HG02678 (cell line): Measurements from ENCODE around the gene NTNG1.
"Not testable (repeated sequence)": the region's sequence is repeated elsewhere in the genome, so short reads cannot be mapped to it uniquely, and the experiment has no call there.

Source experiments
- ATAC-seq: cut with Tn5 transposase; IDR thresholded peaks from one replicate; pipeline ENCODE4 v1.9.1; 2021; ENCODE audit warnings: mild to moderate bottlenecking, moderate library complexity; ENCODE audit not compliant: unreplicated experiment

NTNG1 gene

DNA sequence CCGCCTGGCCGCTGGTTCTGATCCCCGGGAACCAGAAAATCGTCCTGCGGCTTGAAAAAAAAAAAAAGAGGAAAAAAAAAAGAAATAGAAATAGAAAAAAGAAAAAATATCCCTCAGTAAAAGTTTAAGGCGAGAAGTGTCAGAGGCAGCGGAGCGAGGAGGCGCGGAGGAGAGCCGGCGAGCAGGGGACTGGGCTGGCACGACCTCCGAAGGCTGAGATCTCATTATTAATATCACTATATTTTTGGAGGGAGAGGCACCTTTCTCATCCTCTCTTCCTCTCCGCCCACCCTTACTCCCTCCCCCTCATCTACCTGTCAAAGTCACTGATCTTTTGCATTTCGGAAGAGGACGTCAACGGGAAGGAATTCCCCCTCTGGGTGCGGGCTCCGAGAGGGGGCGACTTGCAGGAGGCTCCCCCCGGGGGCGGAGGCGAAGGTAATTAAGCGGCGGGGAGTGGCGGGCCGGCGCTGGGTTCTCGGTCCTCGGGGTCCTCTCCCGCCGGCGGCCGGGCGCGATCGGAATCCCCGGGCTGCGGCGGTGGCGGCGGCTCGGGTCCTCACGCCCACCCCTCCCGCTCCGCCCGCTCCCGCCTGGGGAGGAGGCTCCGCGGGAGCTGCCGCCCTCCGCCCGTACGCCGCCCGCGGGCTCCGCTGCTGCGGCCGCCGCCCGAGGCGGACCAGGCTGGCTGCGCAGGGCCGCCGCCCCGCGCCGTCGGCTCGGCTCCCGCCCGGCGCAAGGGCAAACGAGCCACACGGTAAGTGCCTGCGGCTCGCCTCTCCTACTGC lies at the start of gene NTNG1:
TSS of gene NTNG1 (plus strand) at position 337 of the 788 bp plus-strand sequence.
- ATAC-seq: peak; percentile 33

DNA sequence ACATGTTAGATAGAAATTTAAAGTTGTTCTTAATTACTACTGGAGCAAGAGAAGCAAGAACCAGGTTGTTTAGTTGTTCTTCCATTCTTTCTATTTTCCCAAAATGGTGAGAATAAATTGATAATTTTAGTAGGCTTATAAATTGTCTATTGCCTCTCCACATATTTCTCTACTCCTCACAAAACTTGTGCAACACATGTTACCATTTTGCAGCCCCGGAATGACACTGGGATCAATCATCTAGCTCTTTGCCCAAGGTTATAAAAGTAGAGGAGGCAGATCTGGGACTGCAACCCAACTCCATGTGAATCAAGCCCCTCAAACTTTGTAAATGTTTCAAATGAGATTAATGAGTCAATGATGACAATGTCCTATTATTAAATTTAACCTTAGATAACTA lies 49.4 kb upstream of the NTNG1 start:
- no peak for ATAC-seq

DNA sequence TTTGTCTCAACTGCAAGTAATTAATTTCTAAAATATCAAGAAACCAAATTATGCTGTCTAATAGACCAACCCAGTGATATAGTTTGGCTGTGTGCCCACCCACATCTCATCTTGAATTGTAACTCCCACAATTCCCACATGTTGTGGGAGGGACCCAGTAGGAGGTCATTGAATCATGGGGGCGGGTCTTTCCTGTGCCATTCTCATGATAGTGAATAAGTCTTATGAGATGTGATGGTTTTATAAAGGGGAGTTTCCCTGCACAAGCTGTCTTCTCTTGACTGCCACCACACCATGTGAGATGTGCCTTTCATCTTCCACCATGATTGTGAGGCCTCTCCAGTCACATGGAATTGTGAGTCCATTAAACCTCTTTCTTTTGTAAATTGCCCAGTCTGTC lies 47.4 kb upstream of the NTNG1 start:
- ATAC-seq: not testable (repeated sequence)

DNA sequence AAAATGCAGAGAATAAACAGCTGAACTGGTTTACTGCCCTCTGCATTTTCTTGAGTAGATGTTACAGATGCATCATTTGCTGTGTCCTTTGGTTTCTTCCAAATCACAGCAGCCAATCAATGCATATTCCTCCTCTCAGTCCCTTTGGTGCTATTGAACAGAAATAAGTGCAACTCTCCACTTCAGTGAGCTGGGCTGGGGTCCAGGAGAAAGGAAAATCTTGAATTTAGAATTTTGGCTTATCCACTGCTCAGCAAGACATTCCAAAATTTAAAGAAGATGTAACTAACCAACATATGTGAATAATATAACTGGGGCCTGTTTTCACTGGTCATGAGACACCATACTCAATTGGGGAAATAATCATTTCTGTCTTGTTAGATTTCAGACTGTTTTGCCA lies 45.2 kb upstream of the NTNG1 start:
- no peak for ATAC-seq

DNA sequence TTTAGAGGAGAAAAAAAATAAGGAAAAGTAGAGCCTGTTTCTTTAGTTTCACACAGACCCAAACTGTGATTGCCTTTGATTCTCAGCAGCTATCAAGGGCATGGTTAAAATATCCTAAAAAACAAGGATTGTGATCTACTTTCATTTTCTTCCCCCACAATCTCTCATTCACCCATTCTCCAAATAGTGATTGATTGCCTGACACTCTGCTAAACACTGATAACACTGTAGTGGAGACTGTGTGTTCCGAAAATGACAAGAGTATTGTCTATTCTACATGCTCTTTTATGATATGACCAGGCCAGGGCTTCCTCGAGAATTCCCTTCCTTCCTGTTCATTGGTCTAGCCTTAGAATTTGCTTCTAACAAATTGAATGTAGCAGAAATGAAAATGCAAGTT lies 44.1 kb upstream of the NTNG1 start:
- no peak for ATAC-seq

DNA sequence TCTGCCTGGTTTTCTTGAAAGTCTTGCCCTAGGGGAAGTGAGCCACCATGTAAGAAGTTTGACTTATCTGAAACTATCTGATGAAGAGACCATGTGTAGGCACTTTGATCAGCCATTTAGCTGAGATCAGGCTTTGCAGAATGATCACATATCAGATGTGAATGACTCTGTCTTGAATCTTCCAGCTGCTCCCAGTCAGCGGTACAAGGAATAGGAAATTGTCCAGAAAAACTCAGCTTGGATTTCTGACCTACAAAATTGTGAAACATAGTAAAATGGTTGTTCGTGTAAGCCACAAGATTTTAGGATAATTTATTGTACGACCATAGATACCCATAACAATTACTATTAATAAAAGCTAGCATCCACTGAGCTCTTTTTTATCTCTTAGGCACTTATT lies 41.9 kb upstream of the NTNG1 start:
- ATAC-seq: no peak

DNA sequence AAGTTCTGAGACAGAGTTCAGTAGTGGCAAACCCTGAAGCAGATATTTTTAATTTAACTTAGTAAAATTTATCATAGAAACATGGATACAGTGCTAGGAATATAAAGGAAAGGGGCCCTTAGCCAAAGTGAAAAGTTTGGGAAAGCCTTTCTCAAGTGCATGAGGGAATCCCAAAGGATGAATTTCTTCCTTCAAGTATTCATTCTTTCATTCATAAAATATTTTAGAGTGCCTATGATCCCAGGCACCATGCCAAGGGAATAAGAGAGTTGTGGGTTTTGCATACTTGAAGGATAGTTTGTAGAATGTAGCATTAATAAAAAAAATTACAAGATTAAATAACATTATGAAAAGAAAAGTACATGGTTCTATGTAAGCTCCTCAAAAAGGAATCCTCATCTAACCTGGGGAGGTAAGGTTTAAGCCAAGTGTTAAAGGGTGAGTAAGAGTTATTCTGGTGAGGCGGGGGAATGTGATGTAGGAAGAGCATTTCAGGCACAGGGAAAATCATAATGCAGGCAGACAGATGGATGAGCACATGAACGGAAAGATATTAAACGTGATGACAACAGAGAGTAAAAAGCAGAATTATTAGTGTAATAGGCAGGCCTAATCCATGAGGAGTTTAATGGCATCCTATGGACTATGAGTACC lies 40.4 kb upstream of the NTNG1 start:
- no peak for ATAC-seq

DNA sequence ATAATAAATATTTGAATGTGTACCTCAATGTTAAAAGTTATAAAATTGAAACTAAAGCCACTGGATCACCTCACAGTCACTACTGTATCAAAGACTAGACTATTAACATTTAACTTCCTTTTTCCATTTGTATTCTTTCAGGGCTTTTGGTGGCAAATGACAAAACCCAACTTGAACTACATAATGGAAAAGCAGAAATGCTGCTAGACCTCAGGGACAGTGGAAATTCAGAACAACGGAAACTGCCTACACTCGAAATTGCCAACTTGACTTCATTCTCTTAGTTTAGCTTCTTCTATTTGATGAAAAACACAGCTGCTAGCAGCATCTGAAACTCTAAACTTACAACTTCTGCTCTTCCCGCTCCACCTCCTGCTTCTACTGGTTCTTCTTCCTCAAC lies 34.9 kb upstream of the NTNG1 start:
- ATAC-seq: no peak

DNA sequence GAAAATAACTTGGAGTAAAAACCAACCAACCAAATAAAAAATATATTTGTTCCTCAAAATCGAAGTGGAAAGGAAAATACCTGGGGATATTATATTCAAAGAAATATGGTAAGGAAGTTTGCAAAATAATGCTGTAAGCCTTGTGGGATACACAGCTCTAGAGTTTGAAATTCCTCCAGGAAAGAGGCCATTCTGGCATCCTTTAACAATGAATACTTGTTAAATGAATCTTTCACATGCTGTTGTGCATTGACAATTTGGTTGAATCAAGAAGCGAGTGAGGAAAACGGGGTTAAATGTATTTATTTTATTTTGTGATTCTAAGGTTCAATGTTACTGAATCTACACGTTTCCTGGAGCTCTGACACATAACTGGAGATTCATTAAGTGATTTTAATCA lies 30.5 kb upstream of the NTNG1 start:
- ATAC-seq: no peak

DNA sequence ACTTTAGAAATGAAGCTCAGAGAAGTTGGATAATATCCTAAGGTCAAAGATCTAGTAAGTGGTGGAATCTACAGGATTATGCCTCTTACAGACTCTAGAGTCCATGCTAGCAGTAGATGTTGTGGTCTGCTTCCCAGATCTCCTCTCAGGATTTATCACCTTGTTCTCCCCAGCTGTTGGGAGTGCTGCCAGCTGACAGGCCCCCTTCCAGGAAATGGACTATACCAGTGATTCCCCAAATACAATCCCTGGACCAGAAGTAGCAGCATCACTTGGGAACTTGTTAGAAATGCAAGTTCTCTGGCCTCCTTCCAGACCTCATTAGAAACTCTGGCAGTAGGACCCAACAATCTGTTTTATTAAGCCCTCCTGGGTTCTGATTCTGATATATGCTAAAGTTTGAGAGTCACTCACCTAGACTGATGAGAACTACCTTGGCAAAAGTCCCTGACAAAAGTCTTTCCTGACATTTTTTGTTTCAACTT lies 24.5 kb upstream of the NTNG1 start:
- ATAC-seq: no peak

DNA sequence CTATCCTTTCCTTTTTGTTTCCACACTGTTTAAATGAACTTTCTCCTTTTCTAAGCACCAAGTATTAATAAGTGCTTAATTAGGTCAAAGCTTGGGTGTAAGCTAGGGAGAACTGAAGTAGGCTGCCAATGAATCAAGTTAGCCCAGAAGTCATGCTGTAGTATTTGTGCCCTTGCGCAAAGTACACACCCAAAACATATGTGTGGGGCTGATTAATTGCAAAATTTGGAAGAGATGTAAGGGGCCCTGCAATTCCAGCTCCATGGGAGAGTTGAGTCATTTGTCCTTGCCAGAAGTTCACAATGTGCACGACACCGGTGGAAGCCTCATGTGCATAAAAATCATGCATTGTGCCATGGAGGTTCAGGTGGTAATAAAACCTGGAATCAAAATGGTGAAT lies 18.6 kb upstream of the NTNG1 start:
- no peak for ATAC-seq

DNA sequence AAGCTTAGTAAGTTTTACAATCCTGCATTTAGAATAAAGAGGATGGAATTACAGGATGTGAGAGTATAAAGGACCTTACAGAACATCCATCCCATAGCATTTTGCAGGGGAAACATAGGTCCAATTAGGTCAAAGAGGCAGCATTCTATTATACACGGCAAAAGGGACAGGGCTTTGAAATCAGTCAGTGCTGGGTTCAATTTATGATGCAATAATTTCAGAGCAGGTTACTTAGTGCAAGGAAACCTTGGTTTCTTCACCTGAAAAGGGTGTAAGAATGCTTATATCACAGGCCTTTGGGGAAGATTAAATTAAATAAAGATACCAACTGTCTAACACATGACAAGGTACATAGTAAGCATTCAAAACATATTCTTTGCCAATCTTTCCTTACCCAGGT lies 17.1 kb upstream of the NTNG1 start:
- ATAC-seq: no peak

DNA sequence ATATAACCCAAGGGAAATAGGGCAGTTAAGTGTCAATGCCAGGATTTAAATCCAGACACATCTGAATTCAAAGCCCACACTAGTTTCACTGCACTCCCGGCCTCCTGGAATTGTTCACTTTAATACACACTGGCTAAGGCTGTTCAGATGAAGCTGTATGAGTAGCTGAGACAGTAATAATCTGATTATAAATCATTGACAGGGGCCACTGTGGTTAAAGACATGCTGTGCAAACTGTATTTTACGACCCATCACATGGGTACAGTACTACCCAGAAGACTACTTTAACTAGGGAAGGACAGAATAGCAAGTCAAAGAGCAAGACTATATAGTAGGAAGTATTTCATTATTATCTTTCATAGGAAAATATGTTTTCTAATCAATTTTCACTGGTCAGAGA lies 16.1 kb upstream of the NTNG1 start:
- no peak for ATAC-seq

DNA sequence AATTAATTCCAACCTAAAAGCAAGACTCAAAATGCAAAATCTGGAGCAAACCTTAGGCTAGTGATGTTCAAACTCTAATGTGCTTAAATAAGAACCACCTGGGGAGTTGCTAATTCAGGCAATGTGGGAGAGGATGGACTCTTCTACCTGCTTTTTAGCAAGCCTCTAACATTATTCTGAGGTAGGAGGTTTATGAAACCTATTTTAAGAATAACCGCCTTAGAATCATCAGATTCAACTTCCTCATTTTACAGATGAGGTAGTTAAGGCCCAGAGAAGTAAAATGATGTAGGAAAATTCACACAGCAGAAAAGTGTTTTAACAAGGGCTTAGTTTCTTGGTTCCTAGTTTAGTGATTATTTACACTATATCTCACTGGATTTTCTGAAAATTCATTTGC lies 8.6 kb upstream of the NTNG1 start:
- no peak for ATAC-seq

DNA sequence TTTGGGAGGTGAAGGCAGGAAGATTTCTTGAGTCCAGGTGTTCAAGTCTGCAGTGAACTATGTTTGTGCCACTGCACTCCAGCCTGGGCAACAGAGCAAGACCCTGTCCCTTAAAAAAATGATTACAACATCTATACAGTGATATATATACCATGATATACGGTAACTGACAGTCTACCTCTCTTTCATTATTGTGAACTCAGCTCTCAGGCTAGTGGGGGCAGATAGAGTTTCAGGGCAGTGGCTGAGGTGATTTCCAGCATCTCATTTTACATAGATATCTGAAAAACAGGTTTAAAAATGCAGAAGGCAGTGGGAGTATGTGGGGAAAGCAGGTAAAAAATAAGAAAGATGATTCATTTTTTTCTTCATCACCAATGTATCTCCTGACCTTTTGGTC lies 8.1 kb upstream of the NTNG1 start:
- no peak for ATAC-seq

DNA sequence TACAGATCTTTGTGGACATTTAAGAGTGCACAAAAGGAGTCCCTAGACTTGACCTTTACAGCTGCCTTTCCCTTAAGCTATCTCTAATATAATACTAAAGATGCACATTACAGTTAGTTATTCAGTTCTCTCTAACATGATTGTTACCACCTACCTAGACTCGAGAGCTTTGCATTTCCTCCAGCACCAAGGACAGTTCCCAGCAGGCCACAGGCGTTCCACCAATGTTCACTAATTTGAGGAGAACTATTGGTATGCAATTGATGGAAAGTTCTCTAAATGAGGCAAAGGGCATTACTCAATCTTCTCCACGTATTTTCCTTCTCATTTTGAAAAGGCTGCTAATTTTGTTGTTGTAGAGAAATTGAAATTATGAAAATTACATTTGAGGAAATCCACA lies 5.4 kb upstream of the NTNG1 start:
- ATAC-seq: no peak

DNA sequence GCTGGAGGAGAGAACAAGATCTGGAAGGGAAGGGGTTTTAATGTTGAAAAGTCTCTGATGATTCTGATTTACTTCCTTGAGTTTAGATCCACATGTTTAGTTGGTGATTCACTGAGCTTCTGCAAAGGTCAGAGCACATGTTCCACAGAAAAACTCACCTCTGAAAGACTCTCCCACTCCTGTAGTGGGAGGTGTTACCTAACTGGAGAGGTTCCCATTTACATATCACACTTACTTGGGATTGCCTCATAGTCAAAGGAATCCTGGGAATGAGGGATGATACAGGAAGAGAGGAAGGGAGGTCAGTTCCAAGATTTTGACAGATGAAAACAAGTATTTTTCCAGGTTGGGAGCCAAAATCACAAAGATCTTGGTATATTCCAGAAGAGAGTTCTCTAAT lies 2.7 kb upstream of the NTNG1 start:
- ATAC-seq: no peak

DNA sequence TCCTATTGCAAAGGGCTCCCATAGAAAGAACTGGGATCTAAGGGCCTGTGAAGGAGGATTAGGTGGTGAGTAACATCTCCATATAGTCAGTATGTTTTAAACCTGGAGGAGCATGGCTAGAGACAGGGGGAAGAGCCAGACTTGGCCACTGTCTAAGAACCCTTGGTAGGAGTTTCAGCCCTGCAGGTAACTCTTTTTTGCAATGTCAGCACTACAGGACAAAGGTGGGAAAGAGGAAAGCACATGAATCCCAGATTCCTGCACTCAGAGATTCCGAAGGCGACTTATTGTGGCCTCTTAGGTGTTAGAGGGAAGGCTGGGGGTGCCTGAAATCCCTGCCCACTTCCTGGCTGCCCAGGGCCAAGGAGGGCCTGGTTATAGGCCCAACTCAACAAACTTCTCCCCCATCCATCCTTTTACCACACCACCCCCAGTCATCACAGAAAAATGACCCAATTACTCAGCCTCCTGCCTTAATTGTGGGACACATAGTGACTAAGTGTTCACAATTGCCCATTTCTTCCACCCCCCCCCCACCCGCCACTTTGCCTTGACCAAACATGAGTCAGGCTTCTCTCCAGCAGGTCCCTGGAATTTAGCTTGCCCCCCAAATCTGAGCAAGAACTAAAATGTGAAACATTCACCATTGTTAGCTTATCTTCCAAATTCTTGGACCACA lies 1.9 kb upstream of the NTNG1 start:
- ATAC-seq: no peak

DNA sequence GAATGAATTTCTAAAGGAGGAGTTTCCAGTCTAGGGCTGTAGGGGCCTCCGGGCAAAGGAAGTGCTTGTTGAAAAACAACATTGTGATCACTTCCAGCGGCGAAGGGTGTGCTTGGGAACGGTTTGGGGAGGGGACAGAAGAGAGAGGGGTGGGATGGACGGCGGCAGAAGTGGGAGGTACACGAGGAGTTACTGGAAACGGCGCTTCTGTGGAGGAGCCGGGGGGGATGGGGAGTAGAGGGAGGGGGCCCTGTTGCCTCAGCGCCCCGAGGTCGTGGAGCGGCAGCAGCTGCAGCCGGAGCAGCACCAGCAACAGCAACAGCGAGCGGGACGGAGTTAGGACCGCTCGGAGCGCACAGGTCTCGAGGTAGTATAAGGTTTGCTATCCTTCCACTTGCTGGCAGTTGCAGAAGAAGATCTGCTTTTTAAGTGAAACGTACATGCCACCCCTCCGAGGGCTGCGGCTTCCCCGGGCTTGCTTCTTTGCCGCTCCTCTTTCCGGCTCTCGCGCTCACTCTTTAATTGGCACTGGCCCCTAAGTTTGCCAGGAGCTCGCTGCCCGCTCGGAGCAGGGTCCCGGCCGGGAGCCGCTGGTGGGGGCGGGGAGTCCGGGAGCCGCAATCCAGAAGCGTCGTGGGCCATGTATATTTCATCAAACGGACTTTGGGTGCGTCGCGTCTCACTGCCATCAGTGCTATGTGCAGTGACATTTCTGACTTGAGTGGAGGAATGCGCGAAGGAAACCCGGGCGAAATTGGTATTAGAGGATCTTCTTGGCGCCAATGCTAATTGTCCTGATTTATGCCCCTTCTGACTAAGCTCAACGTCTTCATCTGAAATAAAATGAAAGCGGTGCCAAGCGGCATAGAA lies 771 bp upstream of the NTNG1 start:
- ATAC-seq: no peak

DNA sequence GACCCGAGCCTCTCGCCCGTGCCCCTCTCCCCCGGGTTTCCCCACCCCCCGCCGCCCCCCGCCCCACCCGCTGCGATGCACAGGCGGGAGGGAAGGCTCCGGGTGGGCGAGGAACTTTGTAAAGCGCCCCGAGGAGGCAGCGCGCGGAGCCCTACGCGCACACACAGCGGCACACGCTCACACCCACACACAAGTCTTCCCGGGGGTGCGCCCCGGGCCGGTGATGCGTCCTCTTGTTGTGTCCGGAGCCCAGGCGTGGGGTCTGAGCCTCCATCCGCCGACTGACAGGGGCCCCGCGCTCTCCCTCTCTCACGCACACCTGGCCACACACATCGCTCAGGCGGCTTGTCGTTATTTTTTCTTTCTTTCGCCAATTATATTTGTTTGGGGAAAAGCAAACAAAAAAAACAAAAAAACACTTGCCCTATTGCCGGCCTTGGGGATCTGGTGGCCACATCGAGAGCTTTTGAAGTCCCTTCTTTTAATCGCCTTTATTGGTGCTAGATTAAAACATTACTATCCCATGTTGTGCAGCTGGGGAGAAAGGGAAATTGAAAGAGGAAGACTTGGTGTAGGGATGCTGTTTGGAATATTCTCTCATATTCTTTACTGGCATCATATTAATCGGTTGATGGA lies 770 bp downstream of the NTNG1 start:
- ATAC-seq: peak; percentile 41

DNA sequence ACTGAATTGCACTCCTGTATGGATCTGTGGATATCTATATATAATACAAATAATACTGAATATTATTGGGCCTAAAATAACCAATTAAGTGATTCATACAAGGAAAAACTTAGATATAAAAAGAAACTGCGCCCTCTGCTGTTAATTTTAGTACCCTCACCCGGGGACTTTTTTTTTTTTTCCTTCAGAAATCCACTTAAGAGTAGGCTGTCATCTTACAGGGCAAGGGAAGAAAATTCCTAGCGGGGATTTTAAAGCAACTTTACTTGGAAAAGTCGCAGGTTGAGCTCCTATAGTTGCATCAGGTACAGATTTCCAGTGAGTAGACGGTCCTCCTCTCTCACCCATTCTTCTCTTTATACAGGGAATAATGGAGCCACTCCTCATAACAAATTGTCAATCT lies 1.3 kb downstream of the NTNG1 start:
- no peak for ATAC-seq
